GM19324 (cell line): ENCODE measurements around the gene CRTC2.
A peak's percentile ranks its signal among the peaks of the same experiment; 100 is the strongest.

Source experiments
- ATAC-seq: cut with Tn5 transposase; IDR thresholded peaks from one replicate; pipeline ENCODE4 v1.9.1; 2021; ENCODE audit warnings: mild to moderate bottlenecking, moderate library complexity; ENCODE audit not compliant: unreplicated experiment, low FRiP score

Gene CRTC2

GRCh38 chr1:153954826-153955225 lies 3.6 kb downstream of the CRTC2 start:
- ATAC-seq = no peak

- ATAC-seq = no peak
Observed at GRCh38 chr1:153953859-153954365, 4.5 kb downstream of the CRTC2 start.

- ATAC-seq = no peak
Observed at GRCh38 chr1:153951801-153952200, 6.6 kb downstream of the CRTC2 start.

- ATAC-seq = no peak
Observed at GRCh38 chr1:153951183-153951582, 7.2 kb downstream of the CRTC2 start.

- peak; percentile 67 for ATAC-seq
Observed at GRCh38 chr1:153946622-153947241, 11.7 kb downstream of the CRTC2 start, which contains the start of gene DENND4B. TSS of gene DENND4B (minus strand) at chr1:153946718. CDS start at chr1:153944374, 2,344 bp downstream.

- peak; percentile 76 for ATAC-seq
Observed at GRCh38 chr1:153945795-153946621, 12.4 kb downstream of the CRTC2 start.

- ATAC-seq = no peak
Observed at GRCh38 chr1:153945131-153945794, 13.1 kb downstream of the CRTC2 start.

GRCh38 chr1:153944827-153945117 lies 13.6 kb downstream of the CRTC2 start:
- no peak for ATAC-seq

- ATAC-seq = no peak
Observed at GRCh38 chr1:153944005-153944826, 14.2 kb downstream of the CRTC2 start.

GRCh38 chr1:153942766-153943549 lies 15.5 kb downstream of the CRTC2 start:
- ATAC-seq = no peak

GRCh38 chr1:153941826-153942725 lies 16.3 kb downstream of the CRTC2 start:
- no peak for ATAC-seq

- ATAC-seq = no peak
Observed at GRCh38 chr1:153940756-153941155, 17.7 kb downstream of the CRTC2 start.

GRCh38 chr1:153939476-153939875 lies 18.9 kb downstream of the CRTC2 start:
- ATAC-seq = no peak

- ATAC-seq = no peak
Observed at GRCh38 chr1:153938996-153939395, 19.4 kb downstream of the CRTC2 start.

- ATAC-seq = no peak
Observed at GRCh38 chr1:153937331-153937730, 21.1 kb downstream of the CRTC2 start.

- no peak for ATAC-seq
Observed at GRCh38 chr1:153936011-153936802, 22.2 kb downstream of the CRTC2 start.

- no peak for ATAC-seq
Observed at GRCh38 chr1:153934746-153935145, 23.7 kb downstream of the CRTC2 start.

GRCh38 chr1:153933955-153934354 lies 24.5 kb downstream of the CRTC2 start:
- ATAC-seq = no peak
